Liver (tissue), 9 donors: Measurements from ENCODE around the gene DCLK3. TPM values are rescaled to one million over a fixed set of nuclear protein-coding genes. Genes with fewer than 3 reads are reported as not detected.
A peak's percentile ranks its signal among the peaks of the same experiment; 100 is the strongest.

Experiments used
- DNase-seq: peaks from one replicate; pipeline ENCODE4 v3.0.0-alpha.2; 2017; ENCODE audit warnings: low spot score
- H3K27ac ChIP-seq, 2 donors: one replicate each; pipeline ENCODE4 v1.7.0; 2013; ENCODE audit warnings: inconsistent platforms in 2 of 2, low read length in 2 of 2, control low read depth in 1 of 2, low read depth in 1 of 2, mild to moderate bottlenecking in 1 of 2
- H3K27me3 ChIP-seq, 4 donors: one replicate each; pipeline versions ENCODE4 v1.6.1 to v1.7.0; 2013; ENCODE audit warnings: low read length in 3 of 4, inconsistent platforms in 1 of 4, mild to moderate bottlenecking in 1 of 4, moderate library complexity in 1 of 4; ENCODE audit not compliant: control insufficient read depth in 4 of 4, insufficient read depth in 4 of 4
- H3K36me3 ChIP-seq, 4 donors: one replicate each; pipeline versions ENCODE4 v1.6.1 to v1.7.0; 2013; ENCODE audit warnings: low read length in 3 of 4, mild to moderate bottlenecking in 3 of 4, low read depth in 1 of 4, moderate library complexity in 1 of 4; ENCODE audit not compliant: control insufficient read depth in 4 of 4, insufficient read depth in 3 of 4
- H3K4me1 ChIP-seq, 4 donors: one replicate each; pipeline versions ENCODE4 v1.6.1 to v1.7.0; 2013; ENCODE audit warnings: low read length in 3 of 4, mild to moderate bottlenecking in 3 of 4, moderate library complexity in 1 of 4; ENCODE audit not compliant: control insufficient read depth in 4 of 4, insufficient read depth in 4 of 4
- H3K4me3 ChIP-seq, 3 donors: one replicate each; pipeline versions ENCODE4 v1.6.1 to v1.7.0; 2013; ENCODE audit warnings: low read length in 3 of 3, control low read depth in 1 of 3, low read depth in 1 of 3, mild to moderate bottlenecking in 1 of 3
- H3K9ac ChIP-seq, 2 donors: one replicate each; pipeline ENCODE4 v1.7.0; 2013; ENCODE audit warnings: low read length in 2 of 2, mild to moderate bottlenecking in 2 of 2, moderate library complexity in 2 of 2, control low read depth in 1 of 2, low read depth in 1 of 2
- H3K9me3 ChIP-seq, 4 donors: one replicate each; pipeline versions ENCODE4 v1.6.1 to v1.7.0; 2013; ENCODE audit warnings: low read length in 3 of 4; ENCODE audit not compliant: control insufficient read depth in 4 of 4
- EGR1 ChIP-seq, 2 donors: IDR thresholded peaks; 2 replicates each; pipeline ENCODE4 v1.6.1; 2016 to 2018; ENCODE audit warnings: antibody characterized with exemption in 2 of 2, low read depth in 2 of 2
- FOXA1 ChIP-seq: IDR thresholded peaks from 2 replicates; pipeline ENCODE4 v1.6.1; 2016; ENCODE audit warnings: antibody characterized with exemption
- FOXA2 ChIP-seq: IDR thresholded peaks from 2 replicates; pipeline ENCODE4 v1.6.1; 2016; ENCODE audit warnings: antibody characterized with exemption
- GABPA ChIP-seq, 2 donors: IDR thresholded peaks in 1 of 2; conservative IDR thresholded peaks in 1 of 2; 2 replicates each; pipeline ENCODE4 v1.6.1; 2016; ENCODE audit warnings: antibody characterized with exemption in 2 of 2, mild to moderate bottlenecking in 1 of 2, moderate library complexity in 1 of 2
- HNF4A ChIP-seq, 2 donors: conservative IDR thresholded peaks; 2 replicates each; pipeline ENCODE4 v1.6.1; 2016; ENCODE audit warnings: antibody characterized with exemption in 2 of 2, mild to moderate bottlenecking in 2 of 2
- HNF4G ChIP-seq: IDR thresholded peaks from 2 replicates; pipeline ENCODE4 v1.6.1; 2016; ENCODE audit warnings: antibody characterized with exemption
- JUND ChIP-seq, 2 donors: IDR thresholded peaks; 2 replicates each; pipeline ENCODE4 v1.6.1; 2016; ENCODE audit warnings: antibody characterized with exemption in 2 of 2
- NR2F2 ChIP-seq: IDR thresholded peaks from 2 replicates; pipeline ENCODE4 v1.6.1; 2016; ENCODE audit warnings: antibody characterized with exemption
- RAD21 ChIP-seq, 2 donors: IDR thresholded peaks; 2 replicates each; pipeline ENCODE4 v1.6.1; 2016; ENCODE audit warnings: antibody characterized with exemption in 2 of 2, mild to moderate bottlenecking in 2 of 2
- REST ChIP-seq: IDR thresholded peaks from 2 replicates; pipeline ENCODE4 v1.6.1; 2016; ENCODE audit warnings: antibody characterized with exemption, mild to moderate bottlenecking
- RXRA ChIP-seq, 2 donors: IDR thresholded peaks; 2 replicates each; pipeline ENCODE4 v1.6.1; 2017 to 2018; ENCODE audit warnings: antibody characterized with exemption in 2 of 2, mild to moderate bottlenecking in 1 of 2
- SP1 ChIP-seq: IDR thresholded peaks from 2 replicates; pipeline ENCODE4 v1.6.1; 2018; ENCODE audit warnings: antibody characterized with exemption, mild to moderate bottlenecking
- TAF1 ChIP-seq: conservative IDR thresholded peaks from 2 replicates; pipeline ENCODE4 v1.6.1; 2016; ENCODE audit warnings: antibody characterized with exemption, mild to moderate bottlenecking
- YY1 ChIP-seq: IDR thresholded peaks from 2 replicates; pipeline ENCODE4 v1.6.1; 2016; ENCODE audit warnings: antibody characterized with exemption, mild to moderate bottlenecking
- ZBTB33 ChIP-seq: IDR thresholded peaks from 2 replicates; pipeline ENCODE4 v1.6.1; 2016; ENCODE audit warnings: antibody characterized with exemption
- WGBS: extraction: QIAGEN DNeasy Blood & Tissue Kit; methylation state at CpG from one replicate; pipeline ENCODE4 v1.1.7; 2013; 5-methylcytosine and 5-hydroxymethylcytosine counted together
- polyA plus RNA-seq, 2 donors: library from polyadenylated mRNA; stranded (reverse) in 1 of 2; unstranded in 1 of 2; fragments of 200-250 nt in 1 of 2; fragments of >200 nt in 1 of 2; fragmentation: Nextera tagmentation in 1 of 2; extraction: Ambion mirVana in 1 of 2; gene quantifications; one replicate each; pipeline versions ENCODE4 v1.2.1 to v1.2.3, GENCODE V29; 2013 to 2015
- total RNA-seq, 2 donors: library from RNA; depleted of rRNA; stranded (reverse); fragments of >200 nt; gene quantifications; one replicate each; pipeline ENCODE4 v1.2.3, GENCODE V29; 2014
- TF ChIP-seq, protein P1 (sequence below): fragments of 150-350 bp; IDR thresholded peaks from 2 replicates; pipeline ENCODE4 v1.5.1; 2017; ENCODE audit warnings: improper control_type of control experiment, low read depth, low read length; ENCODE audit not compliant: missing input control
- TF ChIP-seq, protein P2 (sequence below): IDR thresholded peaks from 2 replicates; pipeline ENCODE4 v1.6.1; 2016; ENCODE audit warnings: antibody characterized with exemption
- donor health status: healthy.
- donor health status: healthy.
- donor health status: healthy.
- donor health status: healthy.
- donor health status: healthy.

DCLK3 gene
- total and polyA plus RNA-seq, 4 donors: 0.01 to 0.14 (median 0.07) TPM

GRCh38 chr3:36697229-36698001 lies 66.9 kb downstream of the DCLK3 start:
- H3K9ac ChIP-seq: no peak overlapping the region
- H3K4me1 ChIP-seq: no peaks in the 10 kb centered on the region

GRCh38 chr3:36696799-36697198 lies 67.6 kb downstream of the DCLK3 start:
- no peaks in the 10 kb centered on the region for H3K36me3 ChIP-seq
- no peak for TF ChIP-seq HNF4G
- TF ChIP-seq FOXA1: no peak
- TF ChIP-seq REST: no peak
- no peak for TF ChIP-seq EGR1 (IDR thresholded peaks at IDR 0.05; ENCODE audit: low read depth in 2 of 2)
- TF ChIP-seq HNF4A (conservative IDR thresholded peaks at IDR 0.05): no peak
- TF ChIP-seq RXRA (IDR thresholded peaks at IDR 0.05): no peak
- TF ChIP-seq NR2F2: no peak
- no peak for TF ChIP-seq YY1
- TF ChIP-seq ZBTB33: no peak
- TF ChIP-seq GABPA (IDR thresholded peaks at IDR 0.05 in 1 of 2, conservative IDR thresholded peaks at IDR 0.05 in 1 of 2): no peak
- no peak for TF ChIP-seq SP1
- no peak for TF ChIP-seq JUND (IDR thresholded peaks at IDR 0.05)
- H3K9me3 ChIP-seq: no peaks in the 10 kb centered on the region
- no peaks in the 10 kb centered on the region for H3K4me1 ChIP-seq
- H3K4me3 ChIP-seq: no peak overlapping the region
- no peak for DNase-seq
- no peaks in the 10 kb centered on the region for H3K27me3 ChIP-seq
- WGBS: 81% methylated on average over 2 of the region's 2 CpGs
- H3K27ac ChIP-seq: no peak overlapping the region
- H3K9ac ChIP-seq: no peak overlapping the region

More at GRCh38 chr3:36697229-36698001, 66.9 kb downstream of the DCLK3 start:
- TF ChIP-seq RAD21 (IDR thresholded peaks at IDR 0.05) (peak in 1 of 2 donors; percentile 10), FOXA1 (no peak)
- 81% methylated on average over 8 of the region's 8 CpGs for WGBS
- H3K36me3 ChIP-seq: no peaks in the 10 kb centered on the region
- no peaks in the 10 kb centered on the region for H3K27me3 ChIP-seq
- DNase-seq: no peak
- H3K4me3 ChIP-seq: no peak overlapping the region
- no peaks in the 10 kb centered on the region for H3K9me3 ChIP-seq
- no peak overlapping the region for H3K27ac ChIP-seq

DNA sequence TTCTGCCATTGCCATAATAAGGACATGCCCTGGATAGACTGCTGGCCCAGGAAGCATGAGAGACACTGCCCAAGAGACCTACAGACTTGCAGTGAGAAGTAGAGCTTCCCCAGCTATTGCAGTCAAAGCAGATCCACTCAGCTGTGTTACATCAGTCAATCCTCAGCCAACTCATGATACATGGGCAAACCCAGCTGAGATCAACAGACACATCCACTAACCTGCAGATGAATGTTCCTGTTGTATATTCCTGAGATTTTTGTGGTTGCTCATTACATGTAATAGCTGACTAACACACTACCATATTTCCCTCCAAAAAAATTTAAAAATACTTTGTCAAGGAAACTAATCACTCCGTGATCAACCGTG lies 68.6 kb downstream of the DCLK3 start:
- WGBS: 87% methylated on average over 2 of the region's 2 CpGs
- no peaks in the 10 kb centered on the region for H3K27me3 ChIP-seq
- H3K27ac ChIP-seq: no peak overlapping the region
- H3K4me3 ChIP-seq: no peak overlapping the region
- DNase-seq: no peak
- no peaks in the 10 kb centered on the region for H3K4me1 ChIP-seq
- H3K9ac ChIP-seq: no peak overlapping the region
- H3K36me3 ChIP-seq: no peaks in the 10 kb centered on the region
- H3K9me3 ChIP-seq: no peaks in the 10 kb centered on the region
- TF ChIP-seq, protein P1, sequence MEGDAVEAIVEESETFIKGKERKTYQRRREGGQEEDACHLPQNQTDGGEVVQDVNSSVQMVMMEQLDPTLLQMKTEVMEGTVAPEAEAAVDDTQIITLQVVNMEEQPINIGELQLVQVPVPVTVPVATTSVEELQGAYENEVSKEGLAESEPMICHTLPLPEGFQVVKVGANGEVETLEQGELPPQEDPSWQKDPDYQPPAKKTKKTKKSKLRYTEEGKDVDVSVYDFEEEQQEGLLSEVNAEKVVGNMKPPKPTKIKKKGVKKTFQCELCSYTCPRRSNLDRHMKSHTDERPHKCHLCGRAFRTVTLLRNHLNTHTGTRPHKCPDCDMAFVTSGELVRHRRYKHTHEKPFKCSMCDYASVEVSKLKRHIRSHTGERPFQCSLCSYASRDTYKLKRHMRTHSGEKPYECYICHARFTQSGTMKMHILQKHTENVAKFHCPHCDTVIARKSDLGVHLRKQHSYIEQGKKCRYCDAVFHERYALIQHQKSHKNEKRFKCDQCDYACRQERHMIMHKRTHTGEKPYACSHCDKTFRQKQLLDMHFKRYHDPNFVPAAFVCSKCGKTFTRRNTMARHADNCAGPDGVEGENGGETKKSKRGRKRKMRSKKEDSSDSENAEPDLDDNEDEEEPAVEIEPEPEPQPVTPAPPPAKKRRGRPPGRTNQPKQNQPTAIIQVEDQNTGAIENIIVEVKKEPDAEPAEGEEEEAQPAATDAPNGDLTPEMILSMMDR: no peak
- TF ChIP-seq SP1 (no peak), REST (no peak), FOXA1 (no peak), NR2F2 (no peak), JUND (IDR thresholded peaks at IDR 0.05) (no peak), RXRA (IDR thresholded peaks at IDR 0.05) (no peak), TAF1 (no peak), FOXA2 (no peak)
- TF ChIP-seq, protein P2, sequence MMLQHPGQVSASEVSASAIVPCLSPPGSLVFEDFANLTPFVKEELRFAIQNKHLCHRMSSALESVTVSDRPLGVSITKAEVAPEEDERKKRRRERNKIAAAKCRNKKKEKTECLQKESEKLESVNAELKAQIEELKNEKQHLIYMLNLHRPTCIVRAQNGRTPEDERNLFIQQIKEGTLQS: no peak
